ENCODE data around the gene CAMSAP2. TPM values are rescaled to one million over a fixed set of nuclear protein-coding genes. Genes with fewer than 3 reads are reported as not detected.
A peak's percentile ranks its signal among the peaks of the same experiment; 100 is the strongest.

The CAMSAP2 gene
- total RNA-seq, 4 donors from 2014 or later: 9.2 to 27.5 (median 19.7) TPM

GRCh38 chr1:200888349-200888838, 149.7 kb downstream of the CAMSAP2 start:
- no peak for DNase-seq
- Histone ChIP-seq H3K36me3 (no peaks in the 10 kb centered on the region), H3K4me1 (peaks cover 12 to 46% (median 19%) of the 10 kb centered on the region in 3 donors), H3K27ac (peak overlapping the region in 1 of 4 donors; percentile 6), H3K27me3 (peaks cover 0 to 50% (median 0%) of the 10 kb centered on the region in 4 donors), H3K9me3 (no peaks in the 10 kb centered on the region), H3K4me3 (peak overlapping the region in 2 of 4 donors; percentile 27 to 30)
- intact Hi-C loops (cut with DNase I): loop anchor here (10.0 kb wide), 1 partner anchor 76 kb away; no protein-coding TSS in a partner anchor
- TF ChIP-seq CTCF (IDR thresholded peaks at IDR 0.05) (no peak), POLR2A (IDR thresholded peaks at IDR 0.05) (peak in 1 of 4 donors; percentile 22)
- 34 to 80% methylated on average over 2 to 3 of the region's 7 CpGs for WGBS, 2 donors

DNA sequence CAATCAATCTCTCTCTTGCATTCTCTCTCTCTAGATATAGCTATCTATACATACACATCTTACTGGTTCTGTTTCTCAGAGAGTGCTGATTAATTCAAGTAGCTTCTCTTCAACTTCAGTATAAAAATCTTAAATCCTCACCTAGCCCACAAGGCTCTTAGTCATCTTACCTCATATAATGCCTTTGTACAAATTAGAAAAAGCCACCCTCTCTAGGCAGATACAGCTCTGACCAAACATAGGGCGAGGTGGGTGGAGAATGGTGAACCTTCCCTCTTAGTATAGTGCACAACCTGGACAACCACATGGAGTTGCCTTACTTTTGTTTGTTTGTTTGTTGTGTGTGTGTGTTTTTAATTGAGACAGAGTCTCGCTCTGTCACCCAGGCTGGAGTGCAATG, 150.9 kb downstream of the CAMSAP2 start:
- TF ChIP-seq CTCF (IDR thresholded peaks at IDR 0.05) (no peak), POLR2A (IDR thresholded peaks at IDR 0.05) (no peak)
- H3K9me3 ChIP-seq: no peaks in the 10 kb centered on the region
- H3K36me3 ChIP-seq: no peaks in the 10 kb centered on the region
- peaks cover 12 to 58% (median 26%) of the 10 kb centered on the region in 3 donors for H3K4me1 ChIP-seq
- peaks cover 0 to 55% (median 0%) of the 10 kb centered on the region in 4 donors for H3K27me3 ChIP-seq
- intact Hi-C loops (cut with DNase I): loop anchor here (10.0 kb wide), 1 partner anchor 75 kb away; no protein-coding TSS in a partner anchor
- no peak for DNase-seq
- WGBS, 2 donors: 80 to 88% methylated on average over 2 of the region's 2 CpGs
- H3K4me3 ChIP-seq: no peak overlapping the region
- no peak overlapping the region for H3K27ac ChIP-seq

- TF ChIP-seq CTCF (IDR thresholded peaks at IDR 0.05) (no peak), POLR2A (IDR thresholded peaks at IDR 0.05) (no peak)
- Histone ChIP-seq H3K4me3 (no peak overlapping the region), H3K27me3 (peaks cover 0 to 55% (median 0%) of the 10 kb centered on the region in 4 donors), H3K4me1 (peaks cover 12 to 58% (median 26%) of the 10 kb centered on the region in 3 donors), H3K36me3 (no peaks in the 10 kb centered on the region), H3K9me3 (no peaks in the 10 kb centered on the region), H3K27ac (no peak overlapping the region)
- 89 to 96% methylated on average over 8 to 15 of the region's 15 CpGs for WGBS, 2 donors
- intact Hi-C loops (cut with DNase I): no loop called here
- no peak for DNase-seq
These were observed 151.3 kb downstream of the CAMSAP2 start for GRCh38 chr1:200890027-200890426.

GRCh38 chr1:200890818-200891773, 152.4 kb downstream of the CAMSAP2 start:
- intact Hi-C loops (cut with DNase I): no loop called here
- peak overlapping the region; percentile 21 to 78 (median 76) for H3K27ac ChIP-seq
- WGBS, 2 donors: 4 to 31% methylated on average over 2 to 45 of the region's 72 CpGs

More at GRCh38 chr1:200890818-200891773, 152.4 kb downstream of the CAMSAP2 start:
- TF ChIP-seq POLR2A (IDR thresholded peaks at IDR 0.05): no peak
- TF ChIP-seq CTCF (IDR thresholded peaks at IDR 0.05): peak in 5 of 6 experiments; percentile 31 to 58 (median 41)
- peak overlapping the region; percentile 39 to 78 (median 54) for H3K4me3 ChIP-seq
- DNase-seq: no peak
- no peaks in the 10 kb centered on the region for H3K36me3 ChIP-seq
- peaks cover 12 to 58% (median 26%) of the 10 kb centered on the region in 3 donors for H3K4me1 ChIP-seq
- H3K27me3 ChIP-seq: peaks cover 0 to 55% (median 0%) of the 10 kb centered on the region in 4 donors
- H3K9me3 ChIP-seq: no peaks in the 10 kb centered on the region

Measured in esophagus squamous epithelium (tissue), 5 donors.